ENCODE measurements around the gene MAP2. TPM values are rescaled to one million over a fixed set of nuclear protein-coding genes. Genes with fewer than 3 reads are reported as not detected.
A peak's percentile ranks its signal among the peaks of the same experiment; 100 is the strongest.

MAP2 gene
- total RNA-seq, 4 donors from 2014 or later: 2.0 to 6.4 (median 2.7) TPM

DNA sequence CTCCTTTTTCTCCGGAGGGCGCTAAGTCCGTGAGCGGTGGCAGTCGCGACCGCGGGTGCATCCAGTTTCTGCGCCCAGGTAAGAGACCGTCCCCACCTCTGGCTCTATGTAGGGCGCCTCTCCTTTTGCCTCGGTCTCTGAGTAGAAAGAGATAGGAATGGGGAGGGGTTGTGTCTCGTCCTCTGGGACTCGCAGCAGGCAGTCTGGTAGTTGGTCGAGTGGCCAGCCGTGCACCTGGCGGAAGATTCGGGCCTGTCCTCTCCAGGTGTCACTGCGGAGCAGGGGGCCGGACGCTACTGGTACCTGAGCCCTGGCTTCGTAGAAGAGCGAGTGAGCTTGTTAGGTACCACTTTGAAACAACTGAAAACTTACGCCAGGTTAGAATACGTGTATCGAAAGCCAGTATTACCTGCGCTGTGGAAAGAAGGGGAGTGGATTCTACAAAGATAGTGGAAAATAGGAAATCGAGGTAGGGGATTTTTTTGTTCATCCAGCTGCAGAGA is 403 bp downstream of the MAP2 start:
- peaks cover 0 to 17% (median 11%) of the 10 kb centered on the region in 4 donors for H3K4me1 ChIP-seq
- no peaks in the 10 kb centered on the region for H3K9me3 ChIP-seq
- in situ Hi-C loops (cut with MboI; ENCODE audit: low pct_ligation_motif_present in 1 of 4, low pct_unique_long_range_greater_than_20kb in 1 of 4, low sequenced_read_pairs in 3 of 4): no loop called here
- no peak for DNase-seq
- 0 to 2% methylated on average over 8 to 28 of the region's 28 CpGs for WGBS, 2 donors (ENCODE audit: low coverage in 1 of 2)
- TF ChIP-seq POLR2A (IDR thresholded peaks at IDR 0.05): no peak
- no peak for TF ChIP-seq POLR2AphosphoS5 (IDR thresholded peaks at IDR 0.05)
- TF ChIP-seq, protein P1, sequence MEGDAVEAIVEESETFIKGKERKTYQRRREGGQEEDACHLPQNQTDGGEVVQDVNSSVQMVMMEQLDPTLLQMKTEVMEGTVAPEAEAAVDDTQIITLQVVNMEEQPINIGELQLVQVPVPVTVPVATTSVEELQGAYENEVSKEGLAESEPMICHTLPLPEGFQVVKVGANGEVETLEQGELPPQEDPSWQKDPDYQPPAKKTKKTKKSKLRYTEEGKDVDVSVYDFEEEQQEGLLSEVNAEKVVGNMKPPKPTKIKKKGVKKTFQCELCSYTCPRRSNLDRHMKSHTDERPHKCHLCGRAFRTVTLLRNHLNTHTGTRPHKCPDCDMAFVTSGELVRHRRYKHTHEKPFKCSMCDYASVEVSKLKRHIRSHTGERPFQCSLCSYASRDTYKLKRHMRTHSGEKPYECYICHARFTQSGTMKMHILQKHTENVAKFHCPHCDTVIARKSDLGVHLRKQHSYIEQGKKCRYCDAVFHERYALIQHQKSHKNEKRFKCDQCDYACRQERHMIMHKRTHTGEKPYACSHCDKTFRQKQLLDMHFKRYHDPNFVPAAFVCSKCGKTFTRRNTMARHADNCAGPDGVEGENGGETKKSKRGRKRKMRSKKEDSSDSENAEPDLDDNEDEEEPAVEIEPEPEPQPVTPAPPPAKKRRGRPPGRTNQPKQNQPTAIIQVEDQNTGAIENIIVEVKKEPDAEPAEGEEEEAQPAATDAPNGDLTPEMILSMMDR (IDR thresholded peaks at IDR 0.05): no peak
- no peak for TF ChIP-seq EP300 (IDR thresholded peaks at IDR 0.05; ENCODE audit: low read depth)
- intact Hi-C loops (cut with DNase I; ENCODE audit: low total_unique reads): no loop called here
- peaks cover 7% of the 10 kb centered on the region for H3K27me3 ChIP-seq
- H3K36me3 ChIP-seq: no peaks in the 10 kb centered on the region
- peak overlapping the region; percentile 25 to 56 (median 36) for H3K4me3 ChIP-seq
- H3K27ac ChIP-seq: no peak overlapping the region

DNA sequence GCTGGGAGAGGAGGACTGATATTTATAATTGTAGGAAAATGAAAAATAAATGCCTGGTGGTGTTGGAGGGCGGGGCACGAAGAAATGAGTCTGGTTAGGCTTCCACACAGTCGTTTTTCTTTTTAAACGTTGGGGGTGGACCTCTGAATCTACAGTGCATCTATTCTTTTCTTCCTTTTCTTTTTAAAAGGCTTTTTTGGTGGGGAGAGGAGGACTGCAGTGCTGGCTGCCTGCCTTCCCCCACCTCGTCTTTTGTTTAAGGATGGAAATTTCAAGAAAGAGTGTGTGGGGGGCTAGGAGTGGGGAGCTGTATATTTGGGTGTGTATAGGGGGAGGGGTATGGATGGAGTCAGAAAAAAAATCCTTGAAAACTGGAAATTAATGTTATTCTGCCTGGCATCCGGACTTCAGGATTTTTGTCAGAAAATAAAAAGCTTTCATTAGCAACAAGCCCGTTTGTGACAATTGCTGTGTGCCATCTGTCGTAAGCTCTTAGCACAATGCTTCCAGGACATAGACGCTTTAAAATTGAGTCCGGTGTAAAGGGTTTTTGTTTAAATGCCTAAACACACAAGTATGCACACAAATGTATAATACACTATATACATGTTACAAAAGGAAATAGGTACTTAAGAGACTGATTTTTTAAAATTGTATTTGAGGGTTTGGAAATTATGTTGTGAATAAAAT is 1.1 kb downstream of the MAP2 start:
- Histone ChIP-seq H3K27ac (no peak overlapping the region), H3K9me3 (no peaks in the 10 kb centered on the region), H3K27me3 (peaks cover 7% of the 10 kb centered on the region), H3K36me3 (no peaks in the 10 kb centered on the region), H3K4me1 (peaks cover 0 to 17% (median 11%) of the 10 kb centered on the region in 4 donors), H3K4me3 (peak overlapping the region in 2 of 4 donors; percentile 33 to 56)
- intact Hi-C loops (cut with DNase I; ENCODE audit: low total_unique reads): no loop called here
- WGBS, 2 donors (ENCODE audit: low coverage in 1 of 2): 14 to 19% methylated on average over 10 of the region's 10 CpGs
- in situ Hi-C loops (cut with MboI; ENCODE audit: low pct_ligation_motif_present in 1 of 4, low pct_unique_long_range_greater_than_20kb in 1 of 4, low sequenced_read_pairs in 3 of 4): no loop called here
- no peak for DNase-seq
- TF ChIP-seq POLR2A (IDR thresholded peaks at IDR 0.05) (no peak), POLR2AphosphoS5 (IDR thresholded peaks at IDR 0.05) (no peak), EP300 (IDR thresholded peaks at IDR 0.05; ENCODE audit: low read depth) (no peak)
- TF ChIP-seq, protein P1 (IDR thresholded peaks at IDR 0.05): no peak

DNA sequence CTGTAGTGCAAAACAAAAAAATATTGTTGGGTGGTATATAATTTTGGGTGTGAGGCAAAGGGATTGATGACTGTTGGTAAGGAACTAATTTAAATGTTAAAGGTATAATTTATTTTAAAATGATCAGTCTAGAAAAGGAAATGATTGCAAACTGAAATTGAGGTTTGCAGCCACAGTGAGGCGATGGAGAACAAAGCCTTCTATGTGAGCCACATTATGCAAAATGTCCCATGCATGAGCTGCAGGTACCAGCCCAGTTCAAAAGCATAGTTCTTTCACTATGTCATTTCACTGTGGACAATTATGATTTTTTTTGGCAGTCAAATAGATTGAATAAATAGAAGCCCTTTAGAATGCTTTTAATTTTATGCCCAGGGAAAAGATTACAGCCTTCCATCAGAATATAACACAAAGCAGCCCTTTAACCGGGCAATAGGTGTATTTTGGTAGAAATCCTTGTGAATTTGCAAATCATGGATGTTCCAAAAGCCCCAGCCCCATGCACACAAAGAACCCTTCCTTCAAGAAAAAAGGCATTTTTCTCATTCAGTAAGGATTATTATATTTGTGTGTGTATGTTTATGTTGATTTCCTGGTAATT is 1.7 kb downstream of the MAP2 start:
- TF ChIP-seq, protein P1 (IDR thresholded peaks at IDR 0.05): peak in 2 of 5 experiments; percentile 9 to 16
- TF ChIP-seq POLR2AphosphoS5 (IDR thresholded peaks at IDR 0.05) (no peak), EP300 (IDR thresholded peaks at IDR 0.05; ENCODE audit: low read depth) (no peak), POLR2A (IDR thresholded peaks at IDR 0.05) (no peak)
- Histone ChIP-seq H3K4me3 (no peak overlapping the region), H3K27me3 (peaks cover 7% of the 10 kb centered on the region), H3K9me3 (no peaks in the 10 kb centered on the region), H3K36me3 (no peaks in the 10 kb centered on the region), H3K4me1 (peaks cover 0 to 17% (median 11%) of the 10 kb centered on the region in 4 donors), H3K27ac (no peak overlapping the region)
- no peak for DNase-seq
- in situ Hi-C loops (cut with MboI; ENCODE audit: low pct_ligation_motif_present in 1 of 4, low pct_unique_long_range_greater_than_20kb in 1 of 4, low sequenced_read_pairs in 3 of 4) (no loop called here), intact Hi-C loops (cut with DNase I; ENCODE audit: low total_unique reads) (no loop called here)
- 21 to 45% methylated on average over 2 of the region's 2 CpGs for WGBS, 2 donors (ENCODE audit: low coverage in 1 of 2)

DNA sequence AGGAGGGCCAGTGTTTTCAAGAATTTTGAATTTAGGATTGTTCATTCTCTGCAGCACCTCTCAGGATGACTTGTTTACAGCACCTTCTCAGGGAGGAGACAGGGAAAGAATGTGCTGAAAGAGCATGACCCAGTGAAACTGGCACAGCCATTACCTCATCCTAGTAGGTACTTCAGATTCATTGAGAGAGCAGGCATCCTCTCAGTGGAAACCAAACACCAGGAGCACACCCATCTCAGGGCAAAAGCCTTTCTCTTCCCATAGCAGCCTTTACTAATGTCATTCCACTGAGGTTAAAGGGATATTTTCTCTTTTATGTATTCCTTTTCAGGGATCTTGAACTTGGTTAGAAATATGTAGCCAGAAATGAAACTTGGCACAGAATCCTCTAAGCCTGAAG is 2.6 kb downstream of the MAP2 start:
- no peak overlapping the region for H3K27ac ChIP-seq
- H3K4me3 ChIP-seq: no peak overlapping the region
- no peak for TF ChIP-seq EP300 (IDR thresholded peaks at IDR 0.05; ENCODE audit: low read depth)
- TF ChIP-seq, protein P1 (IDR thresholded peaks at IDR 0.05): no peak
- TF ChIP-seq POLR2AphosphoS5 (IDR thresholded peaks at IDR 0.05): no peak
- no peak for TF ChIP-seq POLR2A (IDR thresholded peaks at IDR 0.05)
- peaks cover 7% of the 10 kb centered on the region for H3K27me3 ChIP-seq
- in situ Hi-C loops (cut with MboI; ENCODE audit: low pct_ligation_motif_present in 1 of 4, low pct_unique_long_range_greater_than_20kb in 1 of 4, low sequenced_read_pairs in 3 of 4) (no loop called here), intact Hi-C loops (cut with DNase I; ENCODE audit: low total_unique reads) (no loop called here)
- DNase-seq: no peak
- H3K4me1 ChIP-seq: peaks cover 0 to 17% (median 11%) of the 10 kb centered on the region in 4 donors
- no peaks in the 10 kb centered on the region for H3K36me3 ChIP-seq
- H3K9me3 ChIP-seq: no peaks in the 10 kb centered on the region

Measured in transverse colon (tissue), 4 donors.